Astrocyte of the spinal cord (primary cell): Measurements from ENCODE around the gene ENPP1.

Experiments
- DNase-seq: peaks from one replicate; pipeline ENCODE4 v3.0.0; 2011; ENCODE audit warnings: low read depth, low spot score
- H3K4me3 ChIP-seq: 2 replicates; pipeline ENCODE4 v1.5.1; 2011; ENCODE audit warnings: low read depth, mild to moderate bottlenecking, low read length, moderate library complexity
- in situ Hi-C: cut with HindIII; loops from 2 replicates; pipeline ENCODE4 v1.10.0; 2017; ENCODE audit warnings: low sequenced_read_pairs
- TF ChIP-seq, protein P1 (sequence below): IDR thresholded peaks from 2 replicates; pipeline ENCODE4 v1.5.1; 2012; ENCODE audit warnings: low read depth, mild to moderate bottlenecking, low read length, inconsistent platforms

Gene ENPP1

DNA sequence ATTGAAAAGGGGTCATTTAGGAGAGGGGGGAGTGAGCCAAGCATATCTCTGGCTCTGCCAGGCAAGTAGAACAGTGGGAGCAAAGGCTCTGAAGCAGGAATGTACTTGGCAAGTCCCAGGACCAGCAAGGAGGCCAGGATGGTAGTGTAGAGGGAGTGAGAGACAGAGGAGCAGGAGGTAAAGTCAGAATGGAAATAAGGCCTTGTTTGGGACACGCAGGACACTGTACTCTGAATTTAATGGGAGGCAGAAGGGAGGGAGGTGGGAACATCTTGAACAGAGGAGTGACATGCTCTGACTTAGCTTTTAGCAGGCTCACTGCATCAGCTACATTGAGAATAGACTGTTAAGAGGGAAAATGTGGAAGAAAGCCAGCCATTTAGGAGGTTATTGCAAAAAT lies 37.0 kb upstream of the ENPP1 start:
- DNase-seq: no peak
- in situ Hi-C loops: no loop called here
- H3K4me3 ChIP-seq: no peak overlapping the region
- TF ChIP-seq, protein P1, sequence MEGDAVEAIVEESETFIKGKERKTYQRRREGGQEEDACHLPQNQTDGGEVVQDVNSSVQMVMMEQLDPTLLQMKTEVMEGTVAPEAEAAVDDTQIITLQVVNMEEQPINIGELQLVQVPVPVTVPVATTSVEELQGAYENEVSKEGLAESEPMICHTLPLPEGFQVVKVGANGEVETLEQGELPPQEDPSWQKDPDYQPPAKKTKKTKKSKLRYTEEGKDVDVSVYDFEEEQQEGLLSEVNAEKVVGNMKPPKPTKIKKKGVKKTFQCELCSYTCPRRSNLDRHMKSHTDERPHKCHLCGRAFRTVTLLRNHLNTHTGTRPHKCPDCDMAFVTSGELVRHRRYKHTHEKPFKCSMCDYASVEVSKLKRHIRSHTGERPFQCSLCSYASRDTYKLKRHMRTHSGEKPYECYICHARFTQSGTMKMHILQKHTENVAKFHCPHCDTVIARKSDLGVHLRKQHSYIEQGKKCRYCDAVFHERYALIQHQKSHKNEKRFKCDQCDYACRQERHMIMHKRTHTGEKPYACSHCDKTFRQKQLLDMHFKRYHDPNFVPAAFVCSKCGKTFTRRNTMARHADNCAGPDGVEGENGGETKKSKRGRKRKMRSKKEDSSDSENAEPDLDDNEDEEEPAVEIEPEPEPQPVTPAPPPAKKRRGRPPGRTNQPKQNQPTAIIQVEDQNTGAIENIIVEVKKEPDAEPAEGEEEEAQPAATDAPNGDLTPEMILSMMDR: no peak

DNA sequence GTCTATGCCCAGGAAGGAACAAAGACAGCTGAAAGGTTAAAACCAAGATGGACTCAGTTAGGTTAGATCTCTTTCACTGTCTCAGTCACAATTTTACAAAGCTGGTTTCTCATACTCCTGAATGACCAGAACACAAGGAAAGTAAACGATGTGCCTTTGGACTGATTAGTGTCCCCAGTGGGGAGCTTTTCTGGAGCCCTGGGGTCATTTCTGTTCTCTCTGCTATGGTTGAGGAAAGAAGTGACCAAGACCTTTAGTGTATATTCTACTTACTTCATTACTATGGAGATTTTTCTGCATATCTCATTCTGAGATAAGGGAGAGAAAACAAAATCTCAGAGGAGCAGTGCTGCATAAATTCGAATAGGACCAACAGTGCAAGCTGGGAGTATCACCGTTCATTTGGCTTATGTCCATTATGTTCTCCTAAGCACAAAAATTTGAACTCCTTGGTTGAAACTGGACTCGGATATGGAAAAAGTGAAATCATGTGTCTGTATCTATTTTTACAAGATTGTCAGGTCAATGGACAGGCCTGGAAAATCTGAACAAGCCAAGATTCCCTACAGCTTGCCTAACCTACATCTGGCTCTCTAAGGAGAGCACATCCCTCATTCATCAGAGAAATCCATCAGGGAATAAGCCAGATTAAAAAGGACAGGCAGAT lies 34.4 kb upstream of the ENPP1 start:
- in situ Hi-C loops: no loop called here
- no peak for DNase-seq
- H3K4me3 ChIP-seq: no peak overlapping the region
- TF ChIP-seq, protein P1: no peak

DNA sequence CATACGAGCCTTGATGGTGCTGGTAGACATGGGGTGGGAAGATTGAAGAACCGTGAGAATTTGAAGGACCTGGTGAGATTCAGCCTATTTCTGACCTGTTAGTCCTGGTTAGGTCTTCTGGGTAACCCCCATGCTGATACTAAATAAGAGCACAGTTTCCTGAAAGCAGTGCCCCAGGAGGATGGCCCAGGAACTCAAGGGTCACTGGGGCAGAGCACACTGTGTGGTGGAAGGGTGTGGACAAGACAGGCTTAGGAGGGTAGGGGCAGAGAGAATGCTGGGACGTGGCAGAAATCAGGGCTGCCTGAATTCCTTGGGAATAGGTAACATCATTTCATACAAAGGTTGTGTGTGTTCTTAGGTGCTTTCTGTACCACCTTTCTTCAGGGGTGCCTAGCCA lies 31.9 kb upstream of the ENPP1 start:
- in situ Hi-C loops: no loop called here
- TF ChIP-seq, protein P1: no peak
- H3K4me3 ChIP-seq: no peak overlapping the region
- DNase-seq: no peak

DNA sequence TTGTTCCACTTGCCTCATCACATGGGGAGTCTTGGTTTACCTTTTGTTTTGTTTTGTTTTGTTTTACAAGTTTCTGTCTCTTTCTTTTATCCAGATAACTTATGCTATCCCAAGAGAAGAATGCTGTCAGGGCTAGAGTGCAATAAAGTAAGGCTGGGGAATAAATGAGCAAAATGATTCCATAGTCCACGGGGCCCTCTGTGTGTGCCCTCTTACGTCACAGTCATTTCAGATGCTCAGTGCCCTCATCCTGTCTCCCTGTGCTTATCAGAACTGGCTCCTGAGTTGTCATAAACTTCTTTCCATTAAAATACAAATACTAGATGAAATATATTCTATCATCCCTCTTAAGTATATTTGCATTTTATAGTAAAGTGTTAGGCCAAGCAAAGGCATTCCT lies 30.8 kb upstream of the ENPP1 start:
- DNase-seq: no peak
- in situ Hi-C loops: no loop called here

DNA sequence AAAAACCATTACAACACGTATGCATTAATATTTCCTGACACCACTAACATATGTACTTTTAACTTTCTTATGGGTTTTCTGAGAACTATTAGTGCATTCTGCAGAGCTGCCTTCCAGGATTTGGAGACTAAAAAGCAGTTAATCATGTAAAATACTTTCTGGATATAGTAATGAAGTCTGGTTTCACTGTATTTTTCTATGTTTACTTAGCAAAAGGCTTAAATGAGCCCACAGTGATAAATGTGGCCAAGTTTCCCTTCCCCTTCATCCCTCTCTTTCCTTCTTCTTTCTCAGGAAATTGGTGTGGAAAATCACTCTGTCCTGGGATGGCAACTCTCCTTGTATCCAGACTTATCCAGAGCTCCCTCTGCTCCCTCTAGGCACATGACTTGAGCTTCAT lies 29.7 kb upstream of the ENPP1 start:
- TF ChIP-seq, protein P1: no peak
- DNase-seq: no peak
- H3K4me3 ChIP-seq: no peak overlapping the region
- in situ Hi-C loops: no loop called here

More for the DNA sequence above, 30.8 kb upstream of the ENPP1 start:
- TF ChIP-seq, protein P1: no peak
- H3K4me3 ChIP-seq: no peak overlapping the region

DNA sequence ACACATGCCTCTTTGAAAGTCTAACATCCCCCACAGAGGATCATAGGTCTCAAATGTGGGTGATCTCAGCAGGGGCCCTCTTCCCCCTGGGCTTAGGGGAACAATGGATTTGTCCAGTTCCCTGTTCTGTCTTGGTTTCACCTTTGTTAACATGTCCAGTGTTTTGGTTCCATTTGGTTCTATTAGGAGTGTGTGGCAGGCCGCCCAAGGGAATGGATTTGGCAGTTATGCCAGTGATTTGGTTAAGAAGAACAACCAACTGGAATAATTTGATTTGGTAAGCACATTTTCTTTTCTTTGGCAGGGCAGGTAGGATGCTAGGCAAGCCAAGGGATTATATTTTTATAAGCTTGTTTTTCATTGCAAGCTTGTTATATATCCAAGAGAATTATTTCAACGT lies 28.5 kb upstream of the ENPP1 start:
- in situ Hi-C loops: no loop called here
- H3K4me3 ChIP-seq: no peak overlapping the region
- TF ChIP-seq, protein P1: no peak
- DNase-seq: no peak
